ENCODE results near the gene MTF1.

MTF1 gene

DNA sequence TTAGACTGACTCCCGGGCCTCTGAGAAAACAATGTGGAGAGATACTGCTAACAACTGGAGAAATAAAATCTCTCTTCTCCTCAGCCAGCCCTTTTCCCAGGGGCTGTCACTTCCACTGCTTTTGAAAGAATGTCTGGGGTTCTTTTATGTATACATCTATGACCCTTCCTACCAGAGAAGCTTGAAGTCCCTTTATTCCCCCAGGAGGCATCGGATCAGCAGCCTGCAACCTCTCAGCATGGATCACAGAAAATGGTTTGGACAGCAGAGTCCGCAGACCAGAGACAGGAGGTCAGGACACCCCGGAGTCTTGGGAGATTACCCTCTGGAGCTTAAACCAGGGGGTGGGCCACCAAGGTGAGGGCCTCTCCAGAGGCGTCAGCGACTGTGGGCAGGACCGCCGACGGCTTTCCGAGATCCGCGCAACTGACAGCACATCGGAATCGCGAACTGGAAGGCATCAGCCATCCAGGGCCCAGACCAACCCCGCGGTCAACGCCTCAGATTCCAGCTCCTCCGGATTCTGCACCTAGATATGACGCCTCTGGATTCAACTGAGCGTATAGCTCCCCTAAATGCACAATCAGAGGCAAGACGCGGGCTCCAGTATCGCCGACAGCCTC, 95.5 kb downstream of the MTF1 start:
- Mint-ChIP-seq H3K9me3 (ENCODE audit: low read depth) (peaks cover 4% of the 10 kb centered on the region), H3K4me1 (ENCODE audit: low read depth) (peaks cover 14% of the 10 kb centered on the region), H3K4me3 (no peak overlapping the region), H3K36me3 (no peaks in the 10 kb centered on the region), H3K27ac (no peak overlapping the region), H3K27me3 (peaks cover 46% of the 10 kb centered on the region)

DNA sequence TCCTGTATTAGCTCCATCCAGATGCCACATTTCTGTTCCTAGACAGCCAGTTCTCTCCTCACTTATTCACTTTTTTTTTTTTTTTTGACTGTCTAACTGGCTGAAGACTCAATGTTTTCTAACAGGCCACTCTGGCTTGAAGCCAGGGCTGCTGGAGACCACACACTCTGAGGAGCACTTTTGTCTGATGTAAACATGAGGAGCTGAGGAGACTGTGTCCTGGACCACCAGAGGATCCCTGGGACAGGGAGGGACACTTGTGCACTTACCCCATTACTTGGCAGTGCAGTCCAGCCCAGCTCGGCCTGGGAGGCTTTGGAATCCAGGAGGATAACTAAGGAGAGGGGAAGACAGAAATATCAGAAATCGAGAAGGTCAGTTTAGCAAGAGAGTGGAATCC, 96.9 kb downstream of the MTF1 start:
- H3K9me3 Mint-ChIP-seq (ENCODE audit: low read depth): peaks cover 4% of the 10 kb centered on the region
- H3K27me3 Mint-ChIP-seq: peaks cover 38% of the 10 kb centered on the region
- peaks cover 14% of the 10 kb centered on the region for H3K4me1 Mint-ChIP-seq (ENCODE audit: low read depth)
- no peak overlapping the region for H3K27ac Mint-ChIP-seq
- H3K4me3 Mint-ChIP-seq: no peak overlapping the region
- no peaks in the 10 kb centered on the region for H3K36me3 Mint-ChIP-seq

DNA sequence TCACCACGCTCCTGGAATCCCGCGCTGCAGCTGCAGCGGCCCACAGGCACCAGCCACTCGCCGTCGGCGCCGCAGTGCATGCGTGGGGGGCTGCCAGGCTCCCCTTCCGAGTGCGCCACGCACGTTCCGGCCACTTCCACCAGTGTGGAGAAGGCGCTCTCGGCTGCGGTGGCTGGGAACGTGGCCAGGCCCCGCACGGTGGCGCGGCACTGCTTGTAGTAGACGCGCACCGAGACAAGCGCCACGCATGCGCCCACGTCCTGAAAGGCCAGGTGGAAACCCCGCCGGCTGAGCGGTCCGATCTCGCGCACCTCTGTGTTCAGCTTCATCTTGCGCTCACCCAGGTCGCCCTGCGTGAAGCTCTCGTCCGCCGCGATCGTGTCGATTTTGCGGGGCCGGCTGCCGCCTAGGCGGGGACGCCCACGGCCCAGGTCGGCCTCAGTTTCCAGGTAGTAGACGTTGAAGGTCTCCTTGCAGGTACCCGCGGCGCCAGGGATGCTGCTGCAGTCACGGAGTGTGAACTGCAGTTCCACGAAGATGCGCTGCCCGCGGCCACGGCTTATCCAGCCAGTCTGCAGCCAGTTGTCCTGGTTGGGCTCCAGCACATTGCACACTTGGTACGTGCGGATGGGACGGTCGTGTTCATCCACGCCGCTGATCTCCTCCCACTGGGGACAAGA, 97.8 kb downstream of the MTF1 start:
- Mint-ChIP-seq H3K4me1 (ENCODE audit: low read depth) (peaks cover 12% of the 10 kb centered on the region), H3K4me3 (no peak overlapping the region), H3K9me3 (ENCODE audit: low read depth) (peaks cover 4% of the 10 kb centered on the region), H3K27ac (no peak overlapping the region), H3K36me3 (no peaks in the 10 kb centered on the region), H3K27me3 (peaks cover 32% of the 10 kb centered on the region)
